Epithelial cell of prostate (primary cell): Measurements from ENCODE around the gene SESN2.
"Not testable (repeated sequence)": the region's sequence is repeated elsewhere in the genome, so short reads cannot be mapped to it uniquely, and the experiment has no call there.

Experiments
- DNase-seq: peaks from one replicate; pipeline ENCODE4 v3.0.0-alpha.2; 2011; ENCODE audit warnings: low read depth, low spot score
- H3K27ac ChIP-seq: fragments of 450-650 bp; 2 replicates; pipeline ENCODE4 v1.5.1; 2017; ENCODE audit warnings: mild to moderate bottlenecking

Gene SESN2

GRCh38 chr1:28322194-28322593 lies 62.9 kb downstream of the SESN2 start:
- no peak overlapping the region for H3K27ac ChIP-seq
- no peak for DNase-seq

DNA sequence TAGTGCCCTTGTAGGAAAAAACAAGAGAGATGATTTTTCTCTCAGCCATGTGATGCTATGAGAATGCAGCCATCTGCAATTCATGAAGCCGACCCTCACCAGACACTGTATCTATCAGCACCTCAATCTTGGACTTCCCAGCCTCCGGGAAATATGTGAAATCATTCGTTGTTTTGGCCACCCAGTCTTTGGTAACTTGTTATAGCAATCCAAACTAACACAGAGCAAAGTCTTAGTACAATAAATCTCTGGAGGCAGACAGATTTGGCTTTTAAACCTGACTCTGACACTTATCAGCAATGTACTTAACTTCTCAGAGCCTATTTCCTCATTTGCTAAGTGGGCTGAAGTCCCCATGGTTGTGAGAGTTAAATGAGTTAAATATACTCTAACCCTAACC lies 64.4 kb downstream of the SESN2 start:
- no peak for DNase-seq
- H3K27ac ChIP-seq = no peak overlapping the region

DNA sequence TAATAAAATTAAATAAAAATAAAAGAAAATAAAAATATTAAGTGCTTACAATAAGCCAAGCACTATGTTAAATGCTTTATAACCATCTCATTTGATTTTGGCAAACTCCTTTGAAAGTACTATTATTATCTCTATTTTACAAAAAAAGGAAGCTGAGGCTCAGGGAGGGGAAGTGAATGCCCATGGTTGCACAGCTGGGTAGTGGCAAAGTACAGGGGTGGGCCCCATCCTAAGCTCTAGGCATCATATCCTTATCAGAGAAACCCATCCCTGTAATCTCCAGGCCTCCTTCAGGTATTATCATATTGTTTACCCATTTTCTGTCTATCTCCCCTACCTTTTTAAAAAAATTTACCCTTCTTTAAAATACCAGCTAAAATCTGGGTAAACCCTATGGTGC lies 67.2 kb downstream of the SESN2 start:
- DNase-seq = no peak

GRCh38 chr1:28326984-28327383 lies 67.7 kb downstream of the SESN2 start:
- H3K27ac ChIP-seq = peak overlapping the region; percentile 93

More for the DNA sequence above, 67.2 kb downstream of the SESN2 start:
- H3K27ac ChIP-seq = peak overlapping the region; percentile 93

DNA sequence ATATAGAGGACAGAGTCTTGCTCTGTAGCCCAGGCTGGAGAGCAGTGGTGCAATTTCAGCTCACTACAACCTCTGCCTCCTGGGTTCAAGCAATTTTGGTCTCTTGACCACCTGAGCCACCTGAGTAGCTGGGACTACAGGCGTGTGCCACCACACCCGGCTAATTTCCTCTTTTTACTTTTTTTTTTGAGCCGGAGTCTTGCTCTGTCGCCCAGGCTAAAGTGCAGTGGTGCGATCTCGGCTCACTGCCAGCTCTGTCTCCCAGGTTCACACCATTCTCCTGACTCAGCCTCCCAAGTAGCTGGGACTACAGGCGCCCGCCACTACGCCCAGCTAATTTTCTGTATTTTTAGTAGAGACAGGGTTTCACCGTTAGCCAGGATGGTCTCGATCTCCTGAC lies 68.1 kb downstream of the SESN2 start:
- peak overlapping the region; percentile 93 for H3K27ac ChIP-seq
- DNase-seq = not testable (repeated sequence)

More at GRCh38 chr1:28326984-28327383, 67.7 kb downstream of the SESN2 start:
- DNase-seq = peak; percentile 57

DNA sequence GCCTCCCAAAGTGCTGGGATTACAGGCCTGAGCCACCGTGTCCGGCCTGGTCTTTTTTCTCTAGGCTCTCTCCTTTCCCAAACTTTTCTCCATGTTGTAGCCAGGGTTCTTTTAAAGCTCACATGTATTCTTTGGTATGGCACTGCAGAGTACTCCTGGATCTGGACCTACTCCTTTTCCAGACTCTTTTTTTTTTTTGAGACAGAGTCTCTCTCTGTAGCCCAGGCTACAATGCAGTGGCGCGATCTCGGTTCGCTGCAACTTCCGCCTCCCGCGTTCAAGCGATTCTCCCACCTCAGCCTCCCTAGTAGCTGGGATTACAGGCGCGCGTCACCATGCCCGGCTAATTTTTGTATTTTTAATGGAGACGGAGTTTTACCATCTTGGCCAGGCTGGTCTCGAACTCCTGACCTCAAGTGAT lies 68.9 kb downstream of the SESN2 start:
- H3K27ac ChIP-seq = peak overlapping the region; percentile 93
- no peak for DNase-seq

DNA sequence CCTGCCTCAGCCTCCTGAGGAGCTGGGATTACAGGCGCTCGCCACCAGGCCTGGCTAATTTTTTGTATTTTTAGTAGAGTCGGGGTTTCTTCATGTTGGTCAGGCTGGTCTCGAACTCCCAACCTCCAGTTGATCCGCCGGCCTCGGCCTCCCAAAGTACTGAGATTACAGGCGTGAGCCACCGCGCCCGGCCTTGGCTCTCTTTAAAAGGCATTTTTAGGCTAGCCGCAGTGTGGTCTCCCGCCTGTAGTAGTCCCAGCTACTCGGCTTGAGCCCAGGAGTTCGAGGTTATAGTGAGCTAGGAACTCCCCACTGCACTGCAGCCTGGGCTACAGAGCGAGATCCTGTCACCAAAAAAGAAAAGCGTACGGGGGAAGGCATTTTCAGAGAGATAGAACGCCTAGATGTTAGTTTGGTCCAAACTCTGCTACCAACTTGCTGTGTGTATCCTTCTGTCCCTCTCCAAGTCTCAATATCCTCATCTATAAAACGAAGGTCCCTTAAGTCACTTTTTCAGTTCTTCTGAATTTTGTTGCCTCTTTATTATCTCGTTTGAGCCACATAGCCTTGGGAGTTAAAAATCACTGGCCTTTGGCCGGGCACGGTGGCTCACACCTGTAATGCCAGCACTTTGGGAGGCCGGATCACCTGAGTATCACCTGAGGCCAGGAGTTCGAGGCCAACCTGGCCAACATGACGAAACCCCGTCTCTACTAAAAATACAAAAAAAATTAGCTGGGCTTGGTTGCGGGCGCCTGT lies 70.3 kb downstream of the SESN2 start:
- no peak for DNase-seq
- peak overlapping the region; percentile 93 for H3K27ac ChIP-seq
